ENCODE results near the gene LCMT2. TPM values are rescaled to one million over a fixed set of nuclear protein-coding genes. Genes with fewer than 3 reads are reported as not detected.

LCMT2 gene
- total and polyA plus RNA-seq, 4 donors = 1.3 to 9.2 (median 5.9) TPM

- intact Hi-C loops (cut with DNase I) = no loop called here
- no peaks in the 10 kb centered on the region for H3K27me3 ChIP-seq (ENCODE audit: control insufficient read depth in 1 of 2, insufficient read depth in 2 of 2, low read length in 1 of 2)
- DNase-seq (no peak), ATAC-seq (ENCODE audit: low FRiP score) (no peak)
- H3K4me1 ChIP-seq (ENCODE audit: control insufficient read depth in 1 of 2, insufficient read depth in 2 of 2, low read length in 2 of 2) = peaks cover 0 to 2% of the 10 kb centered on the region in 2 donors
- no peaks in the 10 kb centered on the region for H3K9me3 ChIP-seq (ENCODE audit: control insufficient read depth, low read length)
- H3K4me3 ChIP-seq (ENCODE audit: low read length in 2 of 2) = no peak overlapping the region
- peaks cover 0 to 1% of the 10 kb centered on the region in 2 donors for H3K36me3 ChIP-seq (ENCODE audit: control insufficient read depth in 1 of 2, insufficient read depth in 2 of 2, low read length in 1 of 2)
- H3K27ac ChIP-seq (ENCODE audit: low read depth in 1 of 2, low read length in 2 of 2) = no peak overlapping the region
- WGBS, 2 donors = 29 to 36% methylated on average over 2 of the region's 2 CpGs
These were observed 22.5 kb upstream of the LCMT2 start for GRCh38 chr15:43352693-43353382.

- peaks cover 0 to 3% of the 10 kb centered on the region in 2 donors for H3K36me3 ChIP-seq (ENCODE audit: control insufficient read depth in 1 of 2, insufficient read depth in 2 of 2, low read length in 1 of 2)
- no peak for ATAC-seq (ENCODE audit: low FRiP score)
These were observed 16.7 kb upstream of the LCMT2 start for GRCh38 chr15:43347114-43347513.

GRCh38 chr15:43346305-43346704, 15.9 kb upstream of the LCMT2 start:
- H3K9me3 ChIP-seq (ENCODE audit: control insufficient read depth, low read length) = no peaks in the 10 kb centered on the region
- intact Hi-C loops (cut with DNase I) = no loop called here
- DNase-seq (no peak), ATAC-seq (ENCODE audit: low FRiP score) (no peak)
- H3K4me3 ChIP-seq (ENCODE audit: low read length in 2 of 2) = no peak overlapping the region
- no peaks in the 10 kb centered on the region for H3K27me3 ChIP-seq (ENCODE audit: control insufficient read depth in 1 of 2, insufficient read depth in 2 of 2, low read length in 1 of 2)
- no peak overlapping the region for H3K27ac ChIP-seq (ENCODE audit: low read depth in 1 of 2, low read length in 2 of 2)
- H3K36me3 ChIP-seq (ENCODE audit: control insufficient read depth in 1 of 2, insufficient read depth in 2 of 2, low read length in 1 of 2) = peaks cover 2% of the 10 kb centered on the region in 2 donors
- 93 to 98% methylated on average over 2 of the region's 2 CpGs for WGBS, 2 donors
- no peaks in the 10 kb centered on the region for H3K4me1 ChIP-seq (ENCODE audit: control insufficient read depth in 1 of 2, insufficient read depth in 2 of 2, low read length in 2 of 2)

More at GRCh38 chr15:43347114-43347513, 16.7 kb upstream of the LCMT2 start:
- Histone ChIP-seq H3K4me3 (ENCODE audit: low read length in 2 of 2) (no peak overlapping the region), H3K9me3 (ENCODE audit: control insufficient read depth, low read length) (no peaks in the 10 kb centered on the region), H3K4me1 (ENCODE audit: control insufficient read depth in 1 of 2, insufficient read depth in 2 of 2, low read length in 2 of 2) (no peaks in the 10 kb centered on the region), H3K27me3 (ENCODE audit: control insufficient read depth in 1 of 2, insufficient read depth in 2 of 2, low read length in 1 of 2) (no peaks in the 10 kb centered on the region), H3K27ac (ENCODE audit: low read depth in 1 of 2, low read length in 2 of 2) (no peak overlapping the region)
- intact Hi-C loops (cut with DNase I) = no loop called here
- DNase-seq = no peak
- 22 to 33% methylated on average over 3 of the region's 3 CpGs for WGBS, 2 donors

DNA sequence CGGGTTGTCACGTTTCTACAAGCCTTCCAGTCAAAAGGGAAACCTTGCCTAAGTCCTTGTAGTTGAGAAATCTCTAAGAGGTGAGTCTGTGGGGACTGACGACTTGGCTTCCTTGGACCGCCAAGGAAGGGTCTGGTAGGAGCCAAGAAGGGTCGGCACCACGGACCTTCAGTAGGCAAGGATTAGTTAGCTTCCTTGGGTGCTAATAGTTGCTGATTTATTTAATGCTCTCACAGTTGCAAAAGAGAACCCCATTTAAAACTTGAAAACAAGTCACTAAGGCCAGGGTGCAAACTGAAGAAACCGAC, 361 bp upstream of the LCMT2 start:
- 3 to 5% methylated on average over 7 of the region's 7 CpGs for WGBS, 2 donors

GRCh38 chr15:43329217-43329959, 985 bp downstream of the LCMT2 start:
- intact Hi-C loops (cut with DNase I) = no loop called here
- ATAC-seq (ENCODE audit: low FRiP score) (no peak), DNase-seq (peak; percentile 54 to 79)
- 5 to 10% methylated on average over 38 of the region's 38 CpGs for WGBS, 2 donors
- peak overlapping the region; percentile 25 to 95 for H3K27ac ChIP-seq (ENCODE audit: low read depth in 1 of 2, low read length in 2 of 2)
- H3K27me3 ChIP-seq (ENCODE audit: control insufficient read depth in 1 of 2, insufficient read depth in 2 of 2, low read length in 1 of 2) = no peaks in the 10 kb centered on the region
- H3K36me3 ChIP-seq (ENCODE audit: control insufficient read depth in 1 of 2, insufficient read depth in 2 of 2, low read length in 1 of 2) = no peaks in the 10 kb centered on the region
- peaks cover 0 to 2% of the 10 kb centered on the region in 2 donors for H3K4me1 ChIP-seq (ENCODE audit: control insufficient read depth in 1 of 2, insufficient read depth in 2 of 2, low read length in 2 of 2)
- peak overlapping the region; percentile 8 to 67 for H3K4me3 ChIP-seq (ENCODE audit: low read length in 2 of 2)
- no peaks in the 10 kb centered on the region for H3K9me3 ChIP-seq (ENCODE audit: control insufficient read depth, low read length)

More for the DNA sequence above, 361 bp upstream of the LCMT2 start:
- intact Hi-C loops (cut with DNase I) = no loop called here
- DNase-seq (no peak), ATAC-seq (ENCODE audit: low FRiP score) (no peak)
- Histone ChIP-seq H3K4me1 (ENCODE audit: control insufficient read depth in 1 of 2, insufficient read depth in 2 of 2, low read length in 2 of 2) (peaks cover 0 to 2% of the 10 kb centered on the region in 2 donors), H3K4me3 (ENCODE audit: low read length in 2 of 2) (peak overlapping the region; percentile 18 to 67), H3K27me3 (ENCODE audit: control insufficient read depth in 1 of 2, insufficient read depth in 2 of 2, low read length in 1 of 2) (no peaks in the 10 kb centered on the region), H3K9me3 (ENCODE audit: control insufficient read depth, low read length) (no peaks in the 10 kb centered on the region), H3K36me3 (ENCODE audit: control insufficient read depth in 1 of 2, insufficient read depth in 2 of 2, low read length in 1 of 2) (no peaks in the 10 kb centered on the region), H3K27ac (ENCODE audit: low read depth in 1 of 2, low read length in 2 of 2) (peak overlapping the region in 1 of 2 donors; percentile 60)

GRCh38 chr15:43325039-43325684, 5.2 kb downstream of the LCMT2 start:
- H3K4me3 ChIP-seq (ENCODE audit: low read length in 2 of 2) = no peak overlapping the region
- H3K27ac ChIP-seq (ENCODE audit: low read depth in 1 of 2, low read length in 2 of 2) = no peak overlapping the region
- H3K9me3 ChIP-seq (ENCODE audit: control insufficient read depth, low read length) = no peaks in the 10 kb centered on the region
- intact Hi-C loops (cut with DNase I) = no loop called here
- WGBS, 2 donors = 73 to 76% methylated on average over 6 of the region's 6 CpGs
- no peak for DNase-seq
- peaks cover 0 to 2% of the 10 kb centered on the region in 2 donors for H3K4me1 ChIP-seq (ENCODE audit: control insufficient read depth in 1 of 2, insufficient read depth in 2 of 2, low read length in 2 of 2)
- H3K36me3 ChIP-seq (ENCODE audit: control insufficient read depth in 1 of 2, insufficient read depth in 2 of 2, low read length in 1 of 2) = no peaks in the 10 kb centered on the region
- no peaks in the 10 kb centered on the region for H3K27me3 ChIP-seq (ENCODE audit: control insufficient read depth in 1 of 2, insufficient read depth in 2 of 2, low read length in 1 of 2)
- no peak for ATAC-seq (ENCODE audit: low FRiP score)

DNA sequence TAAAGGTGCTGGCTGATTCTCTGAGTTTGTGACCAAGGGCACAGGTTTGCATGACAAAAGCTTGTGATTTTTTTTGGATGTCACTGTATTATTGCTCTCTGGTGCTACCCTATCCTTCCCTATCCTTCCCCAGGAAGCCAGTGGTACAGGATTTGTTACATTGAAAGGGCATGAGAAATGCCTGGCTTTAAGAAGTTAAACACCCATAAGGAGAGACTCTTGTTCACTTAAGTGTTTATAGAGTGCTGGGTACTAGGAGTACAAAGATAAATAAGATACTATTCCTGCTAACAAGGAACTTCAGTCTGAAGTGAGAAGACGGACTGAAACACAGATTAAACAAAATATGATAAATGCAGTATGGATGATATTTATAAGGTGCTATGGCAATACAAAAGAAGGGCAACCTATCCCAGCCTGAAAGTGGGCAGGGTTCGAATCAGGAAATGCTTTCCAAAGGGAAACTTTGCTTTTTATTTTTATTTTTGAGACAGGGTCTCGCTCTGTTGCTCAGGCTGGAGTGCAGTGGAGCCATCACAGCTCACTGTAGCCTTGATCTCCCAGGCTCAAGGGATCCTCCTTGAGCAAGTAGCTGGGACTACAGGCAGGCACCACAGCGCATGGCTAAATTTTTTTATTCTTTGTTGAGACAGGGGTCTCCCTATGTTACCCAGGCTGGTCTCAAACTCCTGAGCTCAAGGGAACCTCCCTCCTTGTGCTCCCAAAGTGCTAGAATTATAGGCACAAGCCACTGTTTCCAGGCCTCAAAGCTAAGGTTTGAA, 11.2 kb downstream of the LCMT2 start:
- intact Hi-C loops (cut with DNase I) = no loop called here

DNA sequence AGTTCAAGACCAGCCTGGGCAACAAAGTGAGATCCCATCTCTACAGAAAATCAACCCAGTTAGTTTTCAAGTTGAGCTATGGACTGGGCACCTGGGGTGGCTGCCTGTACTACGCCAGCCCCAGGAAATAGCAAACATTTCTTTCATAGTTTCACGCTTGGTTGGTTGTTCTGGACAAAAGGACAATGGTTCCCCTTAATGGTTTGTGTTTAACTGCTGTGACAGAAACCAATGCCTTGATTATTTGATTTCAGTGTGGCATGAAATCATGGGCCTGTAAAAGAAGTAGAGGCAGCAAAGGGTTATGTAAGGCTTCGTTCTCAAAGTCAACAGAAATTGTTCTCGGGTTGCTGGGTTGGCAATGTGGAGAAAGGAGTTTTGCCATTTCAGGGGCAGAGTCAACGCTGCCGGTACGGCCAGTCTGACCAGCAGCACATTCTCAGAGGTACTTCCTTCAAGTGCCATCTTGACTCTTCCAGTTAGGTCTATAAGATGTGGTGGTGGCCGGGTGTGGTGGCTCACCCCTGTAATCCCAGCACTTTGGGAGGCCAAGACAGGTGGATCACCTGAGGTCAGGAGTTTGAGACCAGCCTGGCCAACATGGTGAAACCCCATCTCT, 12.7 kb downstream of the LCMT2 start:
- WGBS, 2 donors = 69 to 78% methylated on average over 8 of the region's 8 CpGs
- Histone ChIP-seq H3K27me3 (ENCODE audit: control insufficient read depth in 1 of 2, insufficient read depth in 2 of 2, low read length in 1 of 2) (no peaks in the 10 kb centered on the region), H3K4me3 (ENCODE audit: low read length in 2 of 2) (no peak overlapping the region), H3K36me3 (ENCODE audit: control insufficient read depth in 1 of 2, insufficient read depth in 2 of 2, low read length in 1 of 2) (no peaks in the 10 kb centered on the region), H3K4me1 (ENCODE audit: control insufficient read depth in 1 of 2, insufficient read depth in 2 of 2, low read length in 2 of 2) (no peaks in the 10 kb centered on the region), H3K9me3 (ENCODE audit: control insufficient read depth, low read length) (peaks cover 2% of the 10 kb centered on the region), H3K27ac (ENCODE audit: low read depth in 1 of 2, low read length in 2 of 2) (no peak overlapping the region)
- ATAC-seq (ENCODE audit: low FRiP score) (no peak), DNase-seq (no peak)
- intact Hi-C loops (cut with DNase I) = no loop called here

More for the DNA sequence above, 11.2 kb downstream of the LCMT2 start:
- Histone ChIP-seq H3K4me3 (ENCODE audit: low read length in 2 of 2) (no peak overlapping the region), H3K4me1 (ENCODE audit: control insufficient read depth in 1 of 2, insufficient read depth in 2 of 2, low read length in 2 of 2) (no peaks in the 10 kb centered on the region), H3K9me3 (ENCODE audit: control insufficient read depth, low read length) (peaks cover 2% of the 10 kb centered on the region), H3K27me3 (ENCODE audit: control insufficient read depth in 1 of 2, insufficient read depth in 2 of 2, low read length in 1 of 2) (no peaks in the 10 kb centered on the region), H3K36me3 (ENCODE audit: control insufficient read depth in 1 of 2, insufficient read depth in 2 of 2, low read length in 1 of 2) (no peaks in the 10 kb centered on the region), H3K27ac (ENCODE audit: low read depth in 1 of 2, low read length in 2 of 2) (no peak overlapping the region)
- 81 to 82% methylated on average over 4 of the region's 4 CpGs for WGBS, 2 donors
- no peak for DNase-seq
- ATAC-seq (ENCODE audit: low FRiP score) = no peak
